K562 (cell line): ENCODE measurements around the gene CCNDBP1. TPM values are rescaled to one million over a fixed set of nuclear protein-coding genes. Genes with fewer than 3 reads are reported as not detected.

ENCODE experiments used
- ATAC-seq: fragments of 200-7000 bp; cut with Tn5 transposase; 3 replicates; pipeline ENCODE4 v1.9.1; 2020; ENCODE audit warnings: moderate library complexity
- BruUV-seq: library from RNA; stranded (reverse); fragments of 400-500 nt; replicated peaks from 2 replicates; lab custom pipeline; 2021; lab: Mats Ljungman, UMichigan
- CTCF ChIA-PET: fragments of 300-600 bp; formaldehyde crosslinking; extraction: SDS; loops from one replicate; lab custom pipeline; 2021; ENCODE audit warnings: low intra/inter-chr PET ratio; lab: Yijun Ruan, JAX
- POLR2A ChIA-PET: fragments of 300-600, 350-650 bp; sonication (Branson Sonifier 250); formaldehyde crosslinking; extraction: SDS; loops from one replicate; lab custom pipeline; 2021; ENCODE audit warnings: antibody characterized with exemption, inconsistent platforms; lab: Yijun Ruan, JAX
- DNase-seq, 4 experiments: peaks; one replicate each; pipeline versions ENCODE4 v3.0.0 to v3.0.0-alpha.2; 2011 to 2018; ENCODE audit warnings: low spot score in 3 of 4, mixed read lengths in 3 of 4; ENCODE audit errors: extremely low read depth in 1 of 4
- FAIRE-seq: peaks from 2 replicates; lab custom pipeline; 2011; peaks lifted over from hg19 to GRCh38; lab: Jason Lieb, UNC
- H2AFZ ChIP-seq: 2 replicates; pipeline ENCODE4 v1.6.0; 2011; ENCODE audit warnings: low read depth, low read length, control low read depth, inconsistent platforms
- H3K27ac ChIP-seq: fragments of 200-600 bp; 3 replicates; pipeline ENCODE4 v1.8.0; 2011; ENCODE audit warnings: low read depth, mild to moderate bottlenecking, control low read depth, inconsistent platforms, low read length, moderate library complexity, mixed read lengths; ENCODE audit errors: extremely low read depth
- H3K27me3 ChIP-seq, 2 experiments: fragments of 300-600 bp in 1 of 2; 2 replicates in 1 of 2; 3 replicates in 1 of 2; pipeline versions ENCODE4 v1.6.0 to v1.8.0; 2011; ENCODE audit warnings: inconsistent platforms in 2 of 2, low read length in 2 of 2, mild to moderate bottlenecking in 1 of 2, mixed read lengths in 1 of 2, moderate library complexity in 1 of 2; ENCODE audit not compliant: control insufficient read depth in 2 of 2, insufficient read depth in 2 of 2
- H3K36me3 ChIP-seq: fragments of 300-600 bp; 3 replicates; pipeline ENCODE4 v1.8.0; 2011; ENCODE audit warnings: mild to moderate bottlenecking, low read length, inconsistent platforms; ENCODE audit not compliant: control insufficient read depth, insufficient read depth
- H3K4me1 ChIP-seq, 2 experiments: fragments of 200-600 bp in 1 of 2; replicated peaks in 1 of 2; 2 replicates in 1 of 2; 3 replicates in 1 of 2; pipeline versions ENCODE4 v1.5.1 to v1.8.0; 2011; ENCODE audit warnings: inconsistent platforms in 2 of 2, low read length in 2 of 2, mild to moderate bottlenecking in 1 of 2, mixed read lengths in 1 of 2, moderate library complexity in 1 of 2; ENCODE audit not compliant: control insufficient read depth in 2 of 2, insufficient read depth in 2 of 2
- H3K4me2 ChIP-seq: 2 replicates; pipeline ENCODE4 v1.6.1; 2011; ENCODE audit warnings: low read length, control low read depth, inconsistent platforms, mixed read lengths; ENCODE audit not compliant: insufficient read depth
- H3K4me3 ChIP-seq: fragments of 200-600 bp; sonication (generic), shearing (Covaris generic); 2 replicates; pipeline ENCODE4 v1.5.1; 2016; ENCODE audit warnings: control low read depth, inconsistent platforms
- H3K79me2 ChIP-seq: fragments of 200-600 bp; 3 replicates; pipeline ENCODE4 v1.8.0; 2011; ENCODE audit warnings: low read length, inconsistent platforms; ENCODE audit not compliant: control insufficient read depth, insufficient read depth
- H3K9ac ChIP-seq, 2 experiments: 2 replicates each; pipeline versions ENCODE4 v1.6.0 to v1.6.1; 2011; ENCODE audit warnings: low read depth in 2 of 2, low read length in 2 of 2, control low read depth in 1 of 2, inconsistent platforms in 1 of 2, mild to moderate bottlenecking in 1 of 2, mixed read lengths in 1 of 2; ENCODE audit not compliant: insufficient read depth in 1 of 2
- H3K9me1 ChIP-seq: one replicate; pipeline ENCODE4 v1.6.0; 2011; ENCODE audit warnings: inconsistent platforms, mild to moderate bottlenecking, low read length, moderate library complexity; ENCODE audit not compliant: control insufficient read depth, insufficient read depth
- H3K9me3 ChIP-seq: replicated peaks from 2 replicates; pipeline ENCODE4 v1.5.1; 2011; ENCODE audit warnings: low read depth, low read length, inconsistent platforms; ENCODE audit not compliant: control insufficient read depth, insufficient read depth
- H4K20me1 ChIP-seq: replicated peaks from 2 replicates; pipeline ENCODE4 v1.6.1; 2011; ENCODE audit warnings: low read length, inconsistent platforms, mixed read lengths; ENCODE audit not compliant: control insufficient read depth, insufficient read depth
- EP300 ChIP-seq: IDR thresholded peaks from 2 replicates; pipeline ENCODE4 v1.6.1; 2012; ENCODE audit warnings: low read length, improper control_type of control experiment
- RHOXF2B ChIP-seq: fragments of 250-450 bp; sonication (Bioruptor Pico); conservative IDR thresholded peaks from 2 replicates; pipeline ENCODE4 v1.5.1; 2021
- SAP30 ChIP-seq: fragments of 200-600 bp; sonication (generic); IDR thresholded peaks from 2 replicates; pipeline ENCODE4 v1.6.1; 2012; ENCODE audit warnings: borderline replicate concordance, low read depth, mild to moderate bottlenecking, moderate library complexity, low read length, control low read depth, inconsistent platforms; ENCODE audit not compliant: insufficient read depth, poor library complexity, severe bottlenecking
- SMARCB1 ChIP-seq: IDR thresholded peaks from 2 replicates; pipeline ENCODE4 v1.6.1; 2011; ENCODE audit warnings: improper control_type of control experiment, low read depth; ENCODE audit not compliant: insufficient read length
- STAT6 ChIP-seq: sonication (generic); formaldehyde crosslinking; IDR thresholded peaks from 2 replicates; pipeline ENCODE4 v1.8.1; 2023; ENCODE audit warnings: mild to moderate bottlenecking, missing genetic modification reagents
- TCF15 ChIP-seq: fragments of 250-450 bp; sonication (Bioruptor Pico); IDR thresholded peaks from 2 replicates; pipeline ENCODE4 v1.8.0; 2022; ENCODE audit warnings: moderate library complexity, mild to moderate bottlenecking, inconsistent platforms
- TGIF2 ChIP-seq: sonication (generic); formaldehyde crosslinking; IDR thresholded peaks from 2 replicates; pipeline ENCODE4 v1.8.1; 2022; ENCODE audit warnings: mild to moderate bottlenecking, missing genetic modification reagents, moderate library complexity
- ZNF217 ChIP-seq: sonication (generic); formaldehyde crosslinking; IDR thresholded peaks from 2 replicates; pipeline ENCODE4 v1.8.0; 2022; ENCODE audit warnings: mild to moderate bottlenecking, missing genetic modification reagents
- ZNF232 ChIP-seq: sonication (generic); formaldehyde crosslinking; IDR thresholded peaks from 2 replicates; pipeline ENCODE4 v1.8.0; 2022; ENCODE audit warnings: mild to moderate bottlenecking, missing genetic modification reagents
- ZNF347 ChIP-seq: fragments of 450-650 bp; formaldehyde crosslinking; IDR thresholded peaks from 2 replicates; pipeline ENCODE4 v1.4.0; 2020; ENCODE audit warnings: low read depth, mild to moderate bottlenecking, moderate library complexity
- ZNF511 ChIP-seq: sonication (generic); formaldehyde crosslinking; IDR thresholded peaks from 2 replicates; pipeline ENCODE4 v1.8.0; 2022; ENCODE audit warnings: mild to moderate bottlenecking, missing genetic modification reagents
- WGBS: fragments of 100-300 bp; shearing (Covaris generic); methylation state at CpG from one replicate; pipeline ENCODE4 v1.1.6; 2016; ENCODE audit warnings: low coverage, mixed read lengths; ENCODE audit not compliant: insufficient coverage; ENCODE audit errors: missing lambda C conversion rate; 5-methylcytosine and 5-hydroxymethylcytosine counted together
- in situ Hi-C: fragments of 300-500 bp; cut with MboI; formaldehyde crosslinking; loops from 4 replicates; pipeline ENCODE4 v1.15.0; 2018; ENCODE audit warnings: inconsistent platforms, mixed read lengths
- intact Hi-C: fragments of 100-400 bp; cut with micrococcal nuclease; formaldehyde crosslinking; loops from 2 replicates; pipeline ENCODE4 v1.14.2; 2022
- polyA plus RNA-seq, 8 experiments: library from polyadenylated mRNA; depleted of rRNA in 4 of 8; stranded (reverse) in 5 of 8; unstranded in 3 of 8; fragments of >200 nt; fragmentation: Nextera tagmentation in 2 of 8; fragmentation: Illumina TruSeq in 1 of 8; extraction: Ambion mirVana in 2 of 8; extraction: Trizol in 1 of 8; gene quantifications; 2 replicates each; pipeline versions ENCODE4 v1.2.1 to v1.2.3, GENCODE V29; 2011 to 2014; ENCODE audit warnings: inconsistent platforms in 1 of 8, missing spikeins in 1 of 8
- total RNA-seq, 7 experiments: library from RNA; depleted of rRNA in 6 of 7; stranded (reverse); fragments of >200 nt in 6 of 7; fragmentation: Illumina TruSeq in 2 of 7; extraction: Trizol in 2 of 7; gene quantifications; 2 replicates each; pipeline versions ENCODE4 v1.2.1 to v1.2.3, GENCODE V29; 2011 to 2021; ENCODE audit warnings: low replicate concordance in 1 of 7

The CCNDBP1 gene
- total and polyA plus RNA-seq, 9 of the 15 experiments (the other 6 are each of a cell fraction or from before 2014, with no cell fraction given) = 37.0 to 111 (median 55.5) TPM

- Histone ChIP-seq H3K79me2 (no peaks in the 10 kb centered on the region), H3K4me1 (peaks cover 0 to 13% of the 10 kb centered on the region in 2 experiments; a peak in 3 of 5 replicates), H3K9ac (no peak overlapping the region), H3K9me3 (no peaks in the 10 kb centered on the region), H4K20me1 (no peaks in the 10 kb centered on the region), H3K9me1 (no peaks in the 10 kb centered on the region), H3K27ac (no peak overlapping the region), H2AFZ (peak overlapping the region; percentile 1; the same call in 1 of the 2 replicates), H3K4me3 (no peak overlapping the region), H3K4me2 (no peak overlapping the region)
- CTCF ChIA-PET = interaction anchor here (1.7 kb wide), 1 partner anchor 77 kb away, joined by 12 read pairs; no protein-coding TSS in a partner anchor
- 17% methylated on average over 22 of the region's 23 CpGs for WGBS
- DNase-seq = no peak
- in situ Hi-C loops = loop anchor here (5.0 kb wide), 1 partner anchor 69 kb away; no protein-coding TSS in a partner anchor
- intact Hi-C loops = loop anchor here (1.0 to 2.0 kb wide), 3 partner anchors 16 to 77 kb away; no protein-coding TSS in a partner anchor
- TF ChIP-seq SMARCB1 (no peak), RHOXF2B (no peak), EP300 (no peak), SAP30 (no peak), ZNF217 (CRISPR knock-in tag) (no peak), TCF15 (no peak), ZNF347 (CRISPR knock-in tag) (no peak), ZNF232 (no peak), ZNF511 (CRISPR knock-in tag) (no peak), STAT6 (no peak), TGIF2 (no peak)
- TF ChIP-seq, all 486 proteins: peak for 0
- FAIRE-seq (no peak), ATAC-seq (no peak)
- POLR2A ChIA-PET = interaction anchor here (0.7 to 1.1 kb wide), 5 partner anchors 8 to 408 kb away, joined by 3 to 4 read pairs (median 3); no protein-coding TSS in a partner anchor
- Histone ChIP-seq H3K27me3 (peaks cover 0 to 8% of the 10 kb centered on the region in 2 experiments; a peak in 1 of 5 replicates), H3K36me3 (no peaks in the 10 kb centered on the region)
- no TSS peak for BruUV-seq
Observed at GRCh38 chr15:43208052-43209002, 23.1 kb downstream of the CCNDBP1 start.
